ENCODE results near the gene TNNC1. TPM values are rescaled to one million over a fixed set of nuclear protein-coding genes. Genes with fewer than 3 reads are reported as not detected.

Gene TNNC1
- total RNA-seq (1 to 10 TPM; 2.2 to 2.3 TPM), polyA plus RNA-seq (not detected)

- no peaks in the 10 kb centered on the region for H3K9me3 ChIP-seq (ENCODE audit: low read length)
- no peaks in the 10 kb centered on the region for H3K27me3 ChIP-seq (ENCODE audit: insufficient read depth, low read length, poor library complexity, severe bottlenecking)
- Mint-ChIP-seq H3K4me3 (peak within 1 kb of the TSS; percentile 89 to 98 (median 93)), H3K4me1 (peaks cover 35 to 50% (median 37%) of the 10 kb centered on the region in 3 donors), H3K27me3 (no peaks in the 10 kb centered on the region), H3K9me3 (no peaks in the 10 kb centered on the region), H3K36me3 (peaks cover 0 to 29% (median 4%) of the 10 kb centered on the region in 3 donors), H3K27ac (peak within 1 kb of the TSS; percentile 95 to 99 (median 98))
- CTCF ChIA-PET, result interaction anchor here (1.2 kb wide), 1 partner anchor 41 kb away, joined by 8 read pairs; no protein-coding TSS in a partner anchor
- H3K27ac ChIP-seq (ENCODE audit: low read depth, low read length), result peak within 1 kb of the TSS; percentile 88
- POLR2A ChIA-PET, result no interaction called here
- DNase-seq, result no peak
- peak within 1 kb of the TSS; percentile 88 for H3K4me3 ChIP-seq (ENCODE audit: low read length)
- peaks cover 5% of the 10 kb centered on the region for H3K36me3 ChIP-seq (ENCODE audit: insufficient read depth, low read length)
- H3K4me1 ChIP-seq (ENCODE audit: insufficient read depth, low read length), result peaks cover 28% of the 10 kb centered on the region
Measured at GRCh38 chr3:52453496-52454249, at the start of gene TNNC1. Gene TNNC1 (minus strand): TSS chr3:52454041. CDS start chr3:52454015, 26 bp downstream.

GRCh38 chr3:52502808-52503350, 49.0 kb upstream of the TNNC1 start:
- H3K4me3 Mint-ChIP-seq, result no peak overlapping the region

GRCh38 chr3:52502001-52502400, 48.2 kb upstream of the TNNC1 start:
- DNase-seq, result no peak
- no peak overlapping the region for H3K27ac ChIP-seq (ENCODE audit: low read depth, low read length)
- peak overlapping the region in 1 of 8 donors; percentile 66 for H3K27ac Mint-ChIP-seq
- H3K27me3 Mint-ChIP-seq, result no peaks in the 10 kb centered on the region
- H3K4me1 Mint-ChIP-seq, result no peaks in the 10 kb centered on the region
- no peaks in the 10 kb centered on the region for H3K36me3 Mint-ChIP-seq
- H3K4me3 Mint-ChIP-seq, result peak overlapping the region in 1 of 7 donors; percentile 36
- H3K4me1 ChIP-seq (ENCODE audit: insufficient read depth, low read length), result no peaks in the 10 kb centered on the region
- no peaks in the 10 kb centered on the region for H3K9me3 ChIP-seq (ENCODE audit: low read length)
- H3K9me3 Mint-ChIP-seq, result no peaks in the 10 kb centered on the region
- ChIA-PET POLR2A (no interaction called here), CTCF (no interaction called here)
- no peak overlapping the region for H3K4me3 ChIP-seq (ENCODE audit: low read length)
- no peaks in the 10 kb centered on the region for H3K27me3 ChIP-seq (ENCODE audit: insufficient read depth, low read length, poor library complexity, severe bottlenecking)
- H3K36me3 ChIP-seq (ENCODE audit: insufficient read depth, low read length), result no peaks in the 10 kb centered on the region

More at GRCh38 chr3:52502808-52503350, 49.0 kb upstream of the TNNC1 start:
- ChIA-PET CTCF (no interaction called here), POLR2A (no interaction called here)
- H3K9me3 ChIP-seq (ENCODE audit: low read length), result no peaks in the 10 kb centered on the region
- H3K36me3 ChIP-seq (ENCODE audit: insufficient read depth, low read length), result no peaks in the 10 kb centered on the region
- DNase-seq, result no peak
- Mint-ChIP-seq H3K9me3 (no peaks in the 10 kb centered on the region), H3K4me1 (no peaks in the 10 kb centered on the region), H3K36me3 (no peaks in the 10 kb centered on the region), H3K27me3 (no peaks in the 10 kb centered on the region), H3K27ac (no peak overlapping the region)
- no peaks in the 10 kb centered on the region for H3K4me1 ChIP-seq (ENCODE audit: insufficient read depth, low read length)
- H3K27ac ChIP-seq (ENCODE audit: low read depth, low read length), result no peak overlapping the region
- H3K4me3 ChIP-seq (ENCODE audit: low read length), result no peak overlapping the region
- H3K27me3 ChIP-seq (ENCODE audit: insufficient read depth, low read length, poor library complexity, severe bottlenecking), result no peaks in the 10 kb centered on the region

- no peaks in the 10 kb centered on the region for H3K36me3 Mint-ChIP-seq
- no peak overlapping the region for H3K4me3 Mint-ChIP-seq
- Histone ChIP-seq H3K9me3 (ENCODE audit: low read length) (no peaks in the 10 kb centered on the region), H3K27me3 (ENCODE audit: insufficient read depth, low read length, poor library complexity, severe bottlenecking) (no peaks in the 10 kb centered on the region), H3K27ac (ENCODE audit: low read depth, low read length) (no peak overlapping the region), H3K4me1 (ENCODE audit: insufficient read depth, low read length) (no peaks in the 10 kb centered on the region), H3K4me3 (ENCODE audit: low read length) (no peak overlapping the region), H3K36me3 (ENCODE audit: insufficient read depth, low read length) (no peaks in the 10 kb centered on the region)
- no peaks in the 10 kb centered on the region for H3K4me1 Mint-ChIP-seq
- H3K27ac Mint-ChIP-seq, result no peak overlapping the region
- no peaks in the 10 kb centered on the region for H3K9me3 Mint-ChIP-seq
- H3K27me3 Mint-ChIP-seq, result no peaks in the 10 kb centered on the region
- CTCF ChIA-PET, result no interaction called here
- POLR2A ChIA-PET, result interaction anchor here (0.6 kb wide), 1 partner anchor 558 kb away, joined by 3 read pairs; no protein-coding TSS in a partner anchor
- no peak for DNase-seq
Measured at GRCh38 chr3:52501046-52501445, 47.2 kb upstream of the TNNC1 start.

GRCh38 chr3:52498137-52499054, 44.6 kb upstream of the TNNC1 start:
- Mint-ChIP-seq H3K4me1 (peaks cover 0 to 5% (median 3%) of the 10 kb centered on the region in 3 donors), H3K4me3 (no peak overlapping the region), H3K27me3 (no peaks in the 10 kb centered on the region), H3K36me3 (no peaks in the 10 kb centered on the region), H3K27ac (no peak overlapping the region), H3K9me3 (no peaks in the 10 kb centered on the region)
- no peak for DNase-seq
- H3K4me3 ChIP-seq (ENCODE audit: low read length), result no peak overlapping the region
- no peaks in the 10 kb centered on the region for H3K9me3 ChIP-seq (ENCODE audit: low read length)
- no peaks in the 10 kb centered on the region for H3K4me1 ChIP-seq (ENCODE audit: insufficient read depth, low read length)
- no peaks in the 10 kb centered on the region for H3K27me3 ChIP-seq (ENCODE audit: insufficient read depth, low read length, poor library complexity, severe bottlenecking)
- CTCF ChIA-PET, result no interaction called here
- POLR2A ChIA-PET, result no interaction called here
- no peak overlapping the region for H3K27ac ChIP-seq (ENCODE audit: low read depth, low read length)
- no peaks in the 10 kb centered on the region for H3K36me3 ChIP-seq (ENCODE audit: insufficient read depth, low read length)

- Mint-ChIP-seq H3K27me3 (no peaks in the 10 kb centered on the region), H3K4me1 (peaks cover 0 to 5% (median 3%) of the 10 kb centered on the region in 3 donors), H3K27ac (no peak overlapping the region), H3K4me3 (no peak overlapping the region), H3K9me3 (no peaks in the 10 kb centered on the region), H3K36me3 (peaks cover 0 to 21% (median 2%) of the 10 kb centered on the region in 3 donors)
- Histone ChIP-seq H3K27me3 (ENCODE audit: insufficient read depth, low read length, poor library complexity, severe bottlenecking) (no peaks in the 10 kb centered on the region), H3K36me3 (ENCODE audit: insufficient read depth, low read length) (peaks cover 9% of the 10 kb centered on the region), H3K9me3 (ENCODE audit: low read length) (no peaks in the 10 kb centered on the region), H3K27ac (ENCODE audit: low read depth, low read length) (no peak overlapping the region), H3K4me3 (ENCODE audit: low read length) (no peak overlapping the region), H3K4me1 (ENCODE audit: insufficient read depth, low read length) (no peaks in the 10 kb centered on the region)
- DNase-seq, result no peak
- ChIA-PET POLR2A (no interaction called here), CTCF (no interaction called here)
Measured at GRCh38 chr3:52495777-52496602, 42.1 kb upstream of the TNNC1 start.

GRCh38 chr3:52494886-52495495, 41.1 kb upstream of the TNNC1 start, which contains the start of gene STAB1:
Gene STAB1 (plus strand): TSS chr3:52495338. CDS start chr3:52495414, 76 bp downstream.
- Mint-ChIP-seq H3K4me3 (no peak within 1 kb of the TSS), H3K36me3 (peaks cover 0 to 31% (median 5%) of the 10 kb centered on the region in 3 donors), H3K27me3 (no peaks in the 10 kb centered on the region), H3K9me3 (no peaks in the 10 kb centered on the region), H3K4me1 (peaks cover 0 to 5% (median 3%) of the 10 kb centered on the region in 3 donors), H3K27ac (peak within 1 kb of the TSS in 4 of 8 donors; percentile 19 to 51 (median 35))
- Histone ChIP-seq H3K4me1 (ENCODE audit: insufficient read depth, low read length) (no peaks in the 10 kb centered on the region), H3K27ac (ENCODE audit: low read depth, low read length) (no peak within 1 kb of the TSS), H3K4me3 (ENCODE audit: low read length) (no peak within 1 kb of the TSS), H3K36me3 (ENCODE audit: insufficient read depth, low read length) (peaks cover 9% of the 10 kb centered on the region), H3K9me3 (ENCODE audit: low read length) (no peaks in the 10 kb centered on the region), H3K27me3 (ENCODE audit: insufficient read depth, low read length, poor library complexity, severe bottlenecking) (no peaks in the 10 kb centered on the region)
- no peak for DNase-seq
- ChIA-PET POLR2A (no interaction called here), CTCF (no interaction called here)
